ENCODE measurements around the gene KRR1. TPM values are rescaled to one million over a fixed set of nuclear protein-coding genes. Genes with fewer than 3 reads are reported as not detected.
A peak's percentile ranks its signal among the peaks of the same experiment; 100 is the strongest.

KRR1 gene
- total RNA-seq, 2 experiments from 2014 or later = 144 to 148 TPM

DNA sequence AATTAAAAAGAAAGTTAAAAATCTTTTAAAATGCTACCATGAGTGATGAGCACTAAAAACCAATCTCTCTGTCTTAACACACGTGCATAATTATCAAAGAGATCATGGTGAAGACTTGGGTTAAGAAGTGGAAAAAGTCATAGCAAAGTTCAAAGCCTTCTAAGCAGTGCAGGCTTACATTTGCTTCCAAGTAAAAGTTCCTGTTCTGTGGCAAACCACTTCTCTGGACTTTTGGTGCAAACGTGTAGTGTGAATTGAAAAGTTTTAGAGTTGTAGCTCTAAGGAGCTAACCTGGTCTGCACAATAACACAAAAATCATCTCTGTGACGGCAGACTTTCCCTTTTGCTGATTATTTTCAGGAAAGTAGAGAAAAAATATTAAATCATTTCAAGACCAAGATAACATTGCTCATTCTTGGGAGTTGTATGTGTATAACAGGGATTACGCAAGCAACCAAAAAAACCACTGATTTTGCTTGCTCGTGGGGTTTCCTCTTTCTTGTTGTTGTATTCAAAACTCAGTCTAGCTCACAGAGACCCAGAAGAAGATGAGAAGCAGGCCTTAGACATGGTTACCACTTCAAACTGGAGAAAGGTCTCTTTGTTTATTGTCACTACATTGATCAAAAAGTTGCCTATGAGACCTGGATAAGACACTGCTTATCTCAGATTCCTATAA lies 33.2 kb downstream of the KRR1 start:
- Histone ChIP-seq H3K4me1 (ENCODE audit: insufficient read depth, low read length) (peaks cover 33% of the 10 kb centered on the region), H3K36me3 (ENCODE audit: insufficient read depth, low read length) (no peaks in the 10 kb centered on the region), H3K9me3 (ENCODE audit: control insufficient read depth in 1 of 2, insufficient read depth in 1 of 2, low read length in 2 of 2) (no peaks in the 10 kb centered on the region), H3K27me3 (ENCODE audit: control insufficient read depth in 1 of 2, insufficient read depth in 2 of 2, low read length in 2 of 2) (no peaks in the 10 kb centered on the region), H3K4me3 (ENCODE audit: low read length) (no peak overlapping the region), H3K27ac (ENCODE audit: low read depth in 1 of 2, low read length in 2 of 2) (peak overlapping the region; percentile 76 to 77)
- Mint-ChIP-seq H3K27me3 (no peaks in the 10 kb centered on the region), H3K27ac (peak overlapping the region; percentile 95), H3K36me3 (ENCODE audit: low read depth) (peaks cover 28% of the 10 kb centered on the region), H3K4me3 (peak overlapping the region; percentile 77), H3K4me1 (ENCODE audit: low read depth) (peaks cover 63% of the 10 kb centered on the region), H3K9me3 (no peaks in the 10 kb centered on the region)
- DNase-seq (peak in 8 of 14 experiments; percentile 5 to 88 (median 47)), ATAC-seq (ENCODE audit: poor library complexity) (peak; percentile 62)
- TF ChIP-seq, protein P1, sequence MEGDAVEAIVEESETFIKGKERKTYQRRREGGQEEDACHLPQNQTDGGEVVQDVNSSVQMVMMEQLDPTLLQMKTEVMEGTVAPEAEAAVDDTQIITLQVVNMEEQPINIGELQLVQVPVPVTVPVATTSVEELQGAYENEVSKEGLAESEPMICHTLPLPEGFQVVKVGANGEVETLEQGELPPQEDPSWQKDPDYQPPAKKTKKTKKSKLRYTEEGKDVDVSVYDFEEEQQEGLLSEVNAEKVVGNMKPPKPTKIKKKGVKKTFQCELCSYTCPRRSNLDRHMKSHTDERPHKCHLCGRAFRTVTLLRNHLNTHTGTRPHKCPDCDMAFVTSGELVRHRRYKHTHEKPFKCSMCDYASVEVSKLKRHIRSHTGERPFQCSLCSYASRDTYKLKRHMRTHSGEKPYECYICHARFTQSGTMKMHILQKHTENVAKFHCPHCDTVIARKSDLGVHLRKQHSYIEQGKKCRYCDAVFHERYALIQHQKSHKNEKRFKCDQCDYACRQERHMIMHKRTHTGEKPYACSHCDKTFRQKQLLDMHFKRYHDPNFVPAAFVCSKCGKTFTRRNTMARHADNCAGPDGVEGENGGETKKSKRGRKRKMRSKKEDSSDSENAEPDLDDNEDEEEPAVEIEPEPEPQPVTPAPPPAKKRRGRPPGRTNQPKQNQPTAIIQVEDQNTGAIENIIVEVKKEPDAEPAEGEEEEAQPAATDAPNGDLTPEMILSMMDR (IDR thresholded peaks at IDR 0.05) = no peak
- ChIA-PET POLR2A (interaction anchor here (0.5 to 2.1 kb wide), 6 partner anchors 16 to 143 kb away, joined by 3 to 12 read pairs (median 4); partner anchors contain the start of genes GLIPR1L1 and KRR1), CTCF (interaction anchor here (1.4 to 4.1 kb wide), 2 partner anchors 87 to 553 kb away, joined by 3 to 20 read pairs; partner anchors contain the start of genes GLIPR1L2 and PHLDA1)
- intact Hi-C loops (cut with DNase I, micrococcal nuclease) = no loop called here

DNA sequence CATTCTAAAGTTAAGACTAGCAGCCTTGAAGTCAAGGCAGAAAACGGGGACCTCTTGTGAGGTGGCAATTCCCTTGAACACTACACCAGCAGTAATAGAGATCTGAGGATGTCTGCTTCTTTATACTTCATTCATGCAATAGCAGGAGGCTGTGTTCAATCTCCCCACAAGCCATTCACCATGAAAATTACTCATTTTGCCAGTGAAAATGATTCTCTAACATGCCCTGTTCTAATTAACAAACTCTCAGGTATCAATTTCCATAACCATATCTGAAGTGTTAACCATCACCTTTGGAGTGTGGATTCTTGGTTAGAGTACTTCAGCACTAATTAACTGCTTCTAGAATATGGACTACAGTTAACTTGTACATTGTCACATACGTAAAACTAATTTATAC lies 34.3 kb downstream of the KRR1 start:
- Histone ChIP-seq H3K27ac (ENCODE audit: low read depth in 1 of 2, low read length in 2 of 2) (no peak overlapping the region), H3K4me1 (ENCODE audit: insufficient read depth, low read length) (peaks cover 24% of the 10 kb centered on the region), H3K36me3 (ENCODE audit: insufficient read depth, low read length) (no peaks in the 10 kb centered on the region), H3K4me3 (ENCODE audit: low read length) (no peak overlapping the region), H3K27me3 (ENCODE audit: control insufficient read depth in 1 of 2, insufficient read depth in 2 of 2, low read length in 2 of 2) (no peaks in the 10 kb centered on the region), H3K9me3 (ENCODE audit: control insufficient read depth in 1 of 2, insufficient read depth in 1 of 2, low read length in 2 of 2) (no peaks in the 10 kb centered on the region)
- Mint-ChIP-seq H3K27ac (peak overlapping the region; percentile 40), H3K4me1 (ENCODE audit: low read depth) (peaks cover 52% of the 10 kb centered on the region), H3K36me3 (ENCODE audit: low read depth) (peaks cover 20% of the 10 kb centered on the region), H3K9me3 (no peaks in the 10 kb centered on the region), H3K4me3 (no peak overlapping the region), H3K27me3 (no peaks in the 10 kb centered on the region)
- ChIA-PET POLR2A (interaction anchor here (2.1 kb wide), 1 partner anchor 34 kb away, joined by 12 read pairs; the partner anchor contains the start of gene KRR1), CTCF (interaction anchor here (1.2 to 1.4 kb wide), 2 partner anchors 8 to 554 kb away, joined by 3 to 4 read pairs; partner anchors contain the start of gene PHLDA1)
- intact Hi-C loops (cut with DNase I, micrococcal nuclease) = no loop called here
- no peak for ATAC-seq (ENCODE audit: poor library complexity)
- TF ChIP-seq, protein P1 (IDR thresholded peaks at IDR 0.05) = no peak
- DNase-seq = no peak

GRCh38 chr12:75476071-75476470 lies 35.3 kb downstream of the KRR1 start:
- Mint-ChIP-seq H3K9me3 (no peaks in the 10 kb centered on the region), H3K4me1 (ENCODE audit: low read depth) (peaks cover 41% of the 10 kb centered on the region), H3K4me3 (no peak overlapping the region), H3K36me3 (ENCODE audit: low read depth) (peaks cover 11% of the 10 kb centered on the region), H3K27me3 (no peaks in the 10 kb centered on the region), H3K27ac (peak overlapping the region; percentile 12)
- CTCF ChIA-PET = interaction anchor here (0.7 to 3.5 kb wide), 4 partner anchors 9 to 85 kb away, joined by 4 to 10 read pairs (median 4); partner anchors contain the start of gene GLIPR1L2
- H3K4me1 ChIP-seq (ENCODE audit: insufficient read depth, low read length) = peaks cover 20% of the 10 kb centered on the region
- H3K9me3 ChIP-seq (ENCODE audit: control insufficient read depth in 1 of 2, insufficient read depth in 1 of 2, low read length in 2 of 2) = no peaks in the 10 kb centered on the region
- TF ChIP-seq, protein P1 (IDR thresholded peaks at IDR 0.05) = no peak
- H3K36me3 ChIP-seq (ENCODE audit: insufficient read depth, low read length) = no peaks in the 10 kb centered on the region
- DNase-seq (peak in 2 of 14 experiments; percentile 19 to 33), ATAC-seq (ENCODE audit: poor library complexity) (no peak)
- no peaks in the 10 kb centered on the region for H3K27me3 ChIP-seq (ENCODE audit: control insufficient read depth in 1 of 2, insufficient read depth in 2 of 2, low read length in 2 of 2)
- POLR2A ChIA-PET = no interaction called here
- H3K27ac ChIP-seq (ENCODE audit: low read depth in 1 of 2, low read length in 2 of 2) = no peak overlapping the region
- intact Hi-C loops (cut with DNase I, micrococcal nuclease) = no loop called here
- H3K4me3 ChIP-seq (ENCODE audit: low read length) = no peak overlapping the region
